ENCODE results near the gene DPP9. TPM values are rescaled to one million over a fixed set of nuclear protein-coding genes. Genes with fewer than 3 reads are reported as not detected.

Gene DPP9
- total and polyA plus RNA-seq, 2 of the 8 experiments (the other 6 are each of a cell fraction or from before 2014, with no cell fraction given) = 11.6 to 40.7 TPM

DNA sequence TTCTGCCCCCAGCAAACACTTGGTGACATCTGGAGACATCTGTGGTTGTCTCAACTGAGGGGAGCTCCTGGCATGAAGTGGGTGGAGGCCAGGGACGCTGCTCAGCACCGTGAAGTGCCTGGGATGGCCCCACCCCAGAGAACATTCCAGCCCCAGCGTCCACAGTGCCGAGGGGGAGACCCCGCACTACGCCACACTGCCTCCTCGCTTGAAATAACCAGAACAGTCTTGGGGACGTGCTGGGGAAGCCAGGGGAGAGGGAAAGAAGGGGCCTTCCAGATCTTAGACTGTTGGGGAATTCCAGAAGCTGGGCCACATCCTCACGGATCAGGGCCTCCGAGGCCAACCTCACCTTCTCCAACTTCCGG lies 4.2 kb downstream of the DPP9 start:
- no peak overlapping the region for H2BK120ac ChIP-seq (replicated peaks; ENCODE audit: low read depth, low read length)
- H3K4me3 ChIP-seq (ENCODE audit: extremely low read depth in 1 of 4, insufficient read depth in 2 of 4, low read depth in 3 of 4, low read length in 4 of 4) = no peak overlapping the region
- no peak overlapping the region for H2AK5ac ChIP-seq (ENCODE audit: low read depth, low read length)
- H3K56ac ChIP-seq (replicated peaks; ENCODE audit: insufficient read length, low read depth, low read length) = no peak overlapping the region
- FAIRE-seq (no peak), DNase-seq (ENCODE audit: low read depth in 1 of 2, low spot score in 2 of 2) (no peak)
- peaks cover 8 to 24% of the 10 kb centered on the region in 2 experiments; a peak in 3 of 4 replicates for H3K79me2 ChIP-seq (ENCODE audit: control insufficient read depth in 1 of 2, insufficient read depth in 2 of 2, low read length in 2 of 2)
- H4K20me1 ChIP-seq (replicated peaks in 1 of 2; ENCODE audit: control insufficient read depth in 1 of 2, insufficient read depth in 2 of 2, low read length in 2 of 2) = peaks cover 5 to 25% of the 10 kb centered on the region in 2 experiments
- H3K36me3 ChIP-seq (ENCODE audit: control insufficient read depth in 2 of 4, insufficient read depth in 4 of 4, low read length in 3 of 4) = peaks cover 7 to 22% (median 16%) of the 10 kb centered on the region in 4 experiments; a peak in 5 of 8 replicates
- H3K4me2 ChIP-seq (ENCODE audit: insufficient read depth in 1 of 2, low read depth in 2 of 2, low read length in 2 of 2) = no peak overlapping the region
- no peak overlapping the region for H3K27ac ChIP-seq (ENCODE audit: low read depth, low read length)
- no peak overlapping the region for H3K23ac ChIP-seq (ENCODE audit: insufficient read length)
- H3K14ac ChIP-seq (ENCODE audit: insufficient read length) = no peak overlapping the region
- no peak overlapping the region for H2BK12ac ChIP-seq (ENCODE audit: low read depth, low read length)
- no peak overlapping the region for H3K4ac ChIP-seq (replicated peaks; ENCODE audit: insufficient read length, low read depth, low read length)
- H3K27me3 ChIP-seq (replicated peaks in 1 of 4; ENCODE audit: control insufficient read depth in 3 of 4, extremely low read depth in 1 of 4, insufficient read depth in 3 of 4, low read length in 3 of 4) = no peaks in the 10 kb centered on the region
- H3K9ac ChIP-seq (replicated peaks in 1 of 4; ENCODE audit: extremely low read depth in 1 of 4, low read depth in 3 of 4, low read length in 3 of 4) = no peak overlapping the region
- CTCF ChIA-PET (ENCODE audit: partially characterized antibody) = no interaction called here
- peaks cover 0 to 5% (median 4%) of the 10 kb centered on the region in 4 experiments; a peak in 4 of 7 replicates for H3K4me1 ChIP-seq (replicated peaks in 1 of 4; ENCODE audit: control insufficient read depth in 3 of 4, insufficient read depth in 4 of 4, low read length in 3 of 4)
- H2BK15ac ChIP-seq (ENCODE audit: low read length) = no peak overlapping the region
- peaks cover 8% of the 10 kb centered on the region for H3K23me2 ChIP-seq (ENCODE audit: low read depth, low read length)
- no peak overlapping the region for H2BK5ac ChIP-seq (ENCODE audit: low read depth, low read length)
- TF ChIP-seq CBX5 (IDR thresholded peaks at IDR 0.05; ENCODE audit: low read depth, low read length) = no peak
- TF ChIP-seq CTBP2 (IDR thresholded peaks at IDR 0.05; ENCODE audit: borderline replicate concordance, insufficient read depth, insufficient read length, low read length) = no peak
- no peak for TF ChIP-seq SAP30 (IDR thresholded peaks at IDR 0.05; ENCODE audit: insufficient read depth, insufficient replicate concordance, low read length)
- no peak for TF ChIP-seq EGR1 (IDR thresholded peaks at IDR 0.05; ENCODE audit: borderline replicate concordance, low read depth, low read length)
- TF ChIP-seq BRCA1 (IDR thresholded peaks at IDR 0.05; ENCODE audit: low read depth, low read length) = no peak
- no peak for TF ChIP-seq POLR2A (IDR thresholded peaks at IDR 0.05; ENCODE audit: control extremely low read depth in 1 of 2, low read depth in 2 of 2, low read length in 2 of 2)
- no peak for TF ChIP-seq ZNF274 (IDR thresholded peaks at IDR 0.05; ENCODE audit: borderline replicate concordance, extremely low read depth, low read length)
- no peak for TF ChIP-seq BACH1 (IDR thresholded peaks at IDR 0.05; ENCODE audit: low read length)
- H3K18ac ChIP-seq (ENCODE audit: extremely low read depth, low read length) = no peak overlapping the region
- POLR2A ChIA-PET (ENCODE audit: partially characterized antibody) = no interaction called here
- H4K5ac ChIP-seq (ENCODE audit: insufficient read length, low read depth, low read length) = no peak overlapping the region
- H4K91ac ChIP-seq (replicated peaks; ENCODE audit: insufficient read length, low read length) = no peak overlapping the region
- H3K79me1 ChIP-seq (ENCODE audit: low read depth, low read length) = peaks cover 14% of the 10 kb centered on the region; the same call in 1 of the 2 replicates
- WGBS, 2 experiments (ENCODE audit: extremely low coverage in 1 of 2, insufficient coverage in 1 of 2, insufficient read length in 1 of 2, insufficient replicate concordance in 2 of 2, low coverage in 1 of 2, low lambda C conversion rate in 2 of 2, missing lambda C conversion rate in 1 of 2) = 87% methylated on average over 11 of the region's 11 CpGs; no CpG with 5 or more reads in 1 of the 2 experiments
- no peak overlapping the region for H4K8ac ChIP-seq (ENCODE audit: extremely low read depth, insufficient read depth, low read length)
- no peaks in the 10 kb centered on the region for H3K9me3 ChIP-seq (ENCODE audit: insufficient read depth in 2 of 2, low read depth in 1 of 2, low read length in 1 of 2)
- no peak overlapping the region for H2BK20ac ChIP-seq (ENCODE audit: low read length)
- H2AFZ ChIP-seq (ENCODE audit: low read length) = no peak overlapping the region
